Neuron (in vitro differentiated cells): ENCODE measurements around the gene CARD14.

Experiments used
- H2AFZ ChIP-seq: one replicate; pipeline ENCODE4 v1.6.1; 2013; ENCODE audit warnings: low read depth, mild to moderate bottlenecking, inconsistent platforms, low read length, moderate library complexity
- H3K27me3 ChIP-seq: one replicate; pipeline ENCODE4 v1.6.1; 2013; ENCODE audit warnings: low read length; ENCODE audit not compliant: insufficient read depth
- H3K36me3 ChIP-seq: one replicate; pipeline ENCODE4 v1.6.1; 2013; ENCODE audit warnings: low read length; ENCODE audit not compliant: insufficient read depth
- H3K4me1 ChIP-seq: one replicate; pipeline ENCODE4 v1.6.1; 2013; ENCODE audit warnings: low read length; ENCODE audit not compliant: insufficient read depth
- H3K4me3 ChIP-seq: 2 replicates; pipeline ENCODE4 v1.5.1; 2013; ENCODE audit warnings: mild to moderate bottlenecking, low read length, moderate library complexity
- H3K9me3 ChIP-seq: one replicate; pipeline ENCODE4 v1.6.1; 2013; ENCODE audit warnings: low read length

The CARD14 gene

GRCh38 chr17:80182118-80182844 is 12.5 kb downstream of the CARD14 start:
- H3K27me3 ChIP-seq = peaks cover 4% of the 10 kb centered on the region
- H3K36me3 ChIP-seq = no peaks in the 10 kb centered on the region
- H3K9me3 ChIP-seq = no peaks in the 10 kb centered on the region
- H2AFZ ChIP-seq = no peak overlapping the region
- H3K4me1 ChIP-seq = peaks cover 11% of the 10 kb centered on the region
- no peak overlapping the region for H3K4me3 ChIP-seq

- Histone ChIP-seq H3K9me3 (no peaks in the 10 kb centered on the region), H3K27me3 (peaks cover 4% of the 10 kb centered on the region), H3K4me1 (peaks cover 11% of the 10 kb centered on the region)
Observed at GRCh38 chr17:80182845-80183223, 13.0 kb downstream of the CARD14 start.

GRCh38 chr17:80183581-80184422 is 14.0 kb downstream of the CARD14 start:
- no peak overlapping the region for H3K4me3 ChIP-seq
- H3K9me3 ChIP-seq = no peaks in the 10 kb centered on the region
- no peaks in the 10 kb centered on the region for H3K36me3 ChIP-seq
- H3K4me1 ChIP-seq = peaks cover 11% of the 10 kb centered on the region
- H2AFZ ChIP-seq = peak overlapping the region; percentile 89
- H3K27me3 ChIP-seq = no peaks in the 10 kb centered on the region

More at GRCh38 chr17:80182845-80183223, 13.0 kb downstream of the CARD14 start:
- H3K36me3 ChIP-seq = no peaks in the 10 kb centered on the region
- H3K4me3 ChIP-seq = no peak overlapping the region
- H2AFZ ChIP-seq = no peak overlapping the region

- Histone ChIP-seq H3K4me3 (no peak overlapping the region), H3K9me3 (no peaks in the 10 kb centered on the region)
Observed at GRCh38 chr17:80184423-80184714, 14.5 kb downstream of the CARD14 start.

GRCh38 chr17:80185968-80186367 is 16.1 kb downstream of the CARD14 start:
- H2AFZ ChIP-seq = no peak overlapping the region
- no peaks in the 10 kb centered on the region for H3K9me3 ChIP-seq
- H3K27me3 ChIP-seq = no peaks in the 10 kb centered on the region
- H3K36me3 ChIP-seq = no peaks in the 10 kb centered on the region
- H3K4me1 ChIP-seq = peaks cover 11% of the 10 kb centered on the region
- H3K4me3 ChIP-seq = no peak overlapping the region

More at GRCh38 chr17:80184423-80184714, 14.5 kb downstream of the CARD14 start:
- no peaks in the 10 kb centered on the region for H3K36me3 ChIP-seq
- peak overlapping the region; percentile 89 for H2AFZ ChIP-seq
- no peaks in the 10 kb centered on the region for H3K27me3 ChIP-seq
- peaks cover 11% of the 10 kb centered on the region for H3K4me1 ChIP-seq

GRCh38 chr17:80187090-80187489 is 17.3 kb downstream of the CARD14 start:
- Histone ChIP-seq H3K4me3 (no peak overlapping the region), H3K4me1 (peaks cover 22% of the 10 kb centered on the region), H3K36me3 (no peaks in the 10 kb centered on the region), H2AFZ (no peak overlapping the region), H3K27me3 (no peaks in the 10 kb centered on the region), H3K9me3 (no peaks in the 10 kb centered on the region)

GRCh38 chr17:80187515-80187941 is 17.7 kb downstream of the CARD14 start:
- H3K36me3 ChIP-seq = no peaks in the 10 kb centered on the region
- H3K9me3 ChIP-seq = no peaks in the 10 kb centered on the region
- no peak overlapping the region for H2AFZ ChIP-seq
- H3K4me3 ChIP-seq = no peak overlapping the region
- peaks cover 26% of the 10 kb centered on the region for H3K4me1 ChIP-seq
- H3K27me3 ChIP-seq = no peaks in the 10 kb centered on the region

GRCh38 chr17:80189611-80190010 is 19.8 kb downstream of the CARD14 start:
- Histone ChIP-seq H3K27me3 (no peaks in the 10 kb centered on the region), H2AFZ (no peak overlapping the region), H3K4me3 (no peak overlapping the region), H3K36me3 (no peaks in the 10 kb centered on the region), H3K4me1 (peaks cover 17% of the 10 kb centered on the region), H3K9me3 (no peaks in the 10 kb centered on the region)

- H3K4me3 ChIP-seq = no peak overlapping the region
- no peaks in the 10 kb centered on the region for H3K27me3 ChIP-seq
- H3K4me1 ChIP-seq = peaks cover 15% of the 10 kb centered on the region
- no peaks in the 10 kb centered on the region for H3K36me3 ChIP-seq
- H3K9me3 ChIP-seq = no peaks in the 10 kb centered on the region
- no peak overlapping the region for H2AFZ ChIP-seq
Observed at GRCh38 chr17:80190716-80191115, 20.9 kb downstream of the CARD14 start.

- no peaks in the 10 kb centered on the region for H3K36me3 ChIP-seq
- no peaks in the 10 kb centered on the region for H3K9me3 ChIP-seq
- no peaks in the 10 kb centered on the region for H3K27me3 ChIP-seq
- H3K4me1 ChIP-seq = peaks cover 15% of the 10 kb centered on the region
- no peak overlapping the region for H2AFZ ChIP-seq
- H3K4me3 ChIP-seq = no peak overlapping the region
Observed at GRCh38 chr17:80191192-80191591, 21.4 kb downstream of the CARD14 start.

- H3K4me3 ChIP-seq = peak overlapping the region; percentile 46
- H3K27me3 ChIP-seq = no peaks in the 10 kb centered on the region
- peaks cover 15% of the 10 kb centered on the region for H3K4me1 ChIP-seq
- no peaks in the 10 kb centered on the region for H3K36me3 ChIP-seq
- H2AFZ ChIP-seq = peak overlapping the region; percentile 65
- no peaks in the 10 kb centered on the region for H3K9me3 ChIP-seq
Observed at GRCh38 chr17:80191865-80192661, 22.2 kb downstream of the CARD14 start.

GRCh38 chr17:80195141-80195540 is 25.3 kb downstream of the CARD14 start:
- Histone ChIP-seq H3K27me3 (no peaks in the 10 kb centered on the region), H3K36me3 (no peaks in the 10 kb centered on the region), H3K4me1 (peaks cover 15% of the 10 kb centered on the region), H2AFZ (no peak overlapping the region), H3K9me3 (no peaks in the 10 kb centered on the region), H3K4me3 (no peak overlapping the region)
